AG09309 (cell line): ENCODE results near the gene FLACC1.

Experiments used
- DNase-seq: peaks from one replicate; pipeline ENCODE4 v3.0.0-alpha.2; 2010; ENCODE audit warnings: low read depth
- H3K4me3 ChIP-seq: 2 replicates; pipeline ENCODE4 v1.5.1; 2011; ENCODE audit warnings: mild to moderate bottlenecking, low read depth, low read length, moderate library complexity; ENCODE audit not compliant: control insufficient read depth
- TF ChIP-seq, protein P1 (sequence below): IDR thresholded peaks from 2 replicates; pipeline ENCODE4 v1.5.1; 2011; ENCODE audit warnings: mild to moderate bottlenecking, low read depth, low read length, inconsistent platforms; ENCODE audit not compliant: insufficient read depth, control insufficient read depth; ENCODE audit errors: missing control alignments

FLACC1 gene

DNA sequence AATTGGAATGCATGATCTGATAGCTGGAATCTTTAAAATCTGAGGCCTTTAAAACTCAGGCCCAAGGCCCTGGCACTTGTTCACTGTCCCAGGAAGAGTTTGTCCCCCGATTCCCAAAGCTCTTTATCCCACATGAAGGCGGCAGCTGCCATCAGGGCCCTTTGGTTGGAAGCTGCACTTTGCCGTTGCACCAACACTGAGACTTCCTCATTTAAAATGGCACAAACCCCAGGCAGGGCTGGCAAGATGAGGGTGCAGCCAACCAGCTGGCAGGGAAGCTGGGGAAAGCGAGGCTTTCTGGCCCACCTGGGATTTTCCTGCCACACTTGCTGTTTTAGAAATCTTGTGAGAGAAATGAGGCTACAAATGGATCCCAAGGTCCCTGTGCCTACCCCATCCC, 6.3 kb downstream of the FLACC1 start:
- H3K4me3 ChIP-seq, result no peak overlapping the region
- DNase-seq, result no peak
- TF ChIP-seq, protein P1, sequence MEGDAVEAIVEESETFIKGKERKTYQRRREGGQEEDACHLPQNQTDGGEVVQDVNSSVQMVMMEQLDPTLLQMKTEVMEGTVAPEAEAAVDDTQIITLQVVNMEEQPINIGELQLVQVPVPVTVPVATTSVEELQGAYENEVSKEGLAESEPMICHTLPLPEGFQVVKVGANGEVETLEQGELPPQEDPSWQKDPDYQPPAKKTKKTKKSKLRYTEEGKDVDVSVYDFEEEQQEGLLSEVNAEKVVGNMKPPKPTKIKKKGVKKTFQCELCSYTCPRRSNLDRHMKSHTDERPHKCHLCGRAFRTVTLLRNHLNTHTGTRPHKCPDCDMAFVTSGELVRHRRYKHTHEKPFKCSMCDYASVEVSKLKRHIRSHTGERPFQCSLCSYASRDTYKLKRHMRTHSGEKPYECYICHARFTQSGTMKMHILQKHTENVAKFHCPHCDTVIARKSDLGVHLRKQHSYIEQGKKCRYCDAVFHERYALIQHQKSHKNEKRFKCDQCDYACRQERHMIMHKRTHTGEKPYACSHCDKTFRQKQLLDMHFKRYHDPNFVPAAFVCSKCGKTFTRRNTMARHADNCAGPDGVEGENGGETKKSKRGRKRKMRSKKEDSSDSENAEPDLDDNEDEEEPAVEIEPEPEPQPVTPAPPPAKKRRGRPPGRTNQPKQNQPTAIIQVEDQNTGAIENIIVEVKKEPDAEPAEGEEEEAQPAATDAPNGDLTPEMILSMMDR, result no peak

DNA sequence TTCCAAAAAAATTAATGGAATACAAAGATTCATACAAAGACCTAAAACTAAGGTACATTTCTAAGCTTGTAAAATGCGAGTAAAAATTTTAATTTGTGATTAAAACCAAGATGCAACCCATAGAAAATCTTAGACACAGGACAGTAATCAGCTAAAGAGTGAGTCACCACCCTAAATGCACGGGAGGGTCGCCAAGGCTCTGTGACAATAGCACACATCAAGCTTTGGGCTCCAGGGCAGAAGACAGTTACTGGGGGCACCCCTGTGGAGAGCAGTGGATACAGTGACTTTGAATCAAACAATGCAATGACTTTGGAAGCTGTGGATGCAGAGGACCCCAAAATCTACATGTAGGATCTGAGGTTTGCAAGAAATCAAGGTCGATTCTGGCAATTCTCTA, 7.5 kb downstream of the FLACC1 start:
- TF ChIP-seq, protein P1, result no peak
- no peak overlapping the region for H3K4me3 ChIP-seq
- no peak for DNase-seq

DNA sequence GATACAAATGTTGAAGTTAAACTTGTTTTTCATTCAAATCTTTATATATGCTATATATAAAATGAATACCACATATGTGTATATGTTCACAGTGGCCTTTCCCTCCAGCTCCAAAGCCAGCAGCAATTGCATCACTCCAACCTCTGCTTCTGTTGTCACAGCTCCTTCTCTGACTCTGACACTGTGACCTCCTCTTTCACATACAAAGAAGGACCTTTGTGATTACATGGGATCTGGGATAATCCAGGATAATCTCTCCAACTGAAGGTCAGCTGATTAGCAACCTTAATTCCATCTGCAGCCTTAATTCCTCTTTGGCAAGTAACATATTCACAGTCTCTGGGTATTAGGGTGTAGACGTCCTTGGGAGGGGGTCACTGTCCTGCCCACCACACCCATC, 8.4 kb downstream of the FLACC1 start:
- TF ChIP-seq, protein P1, result no peak
- DNase-seq, result no peak
- H3K4me3 ChIP-seq, result no peak overlapping the region

DNA sequence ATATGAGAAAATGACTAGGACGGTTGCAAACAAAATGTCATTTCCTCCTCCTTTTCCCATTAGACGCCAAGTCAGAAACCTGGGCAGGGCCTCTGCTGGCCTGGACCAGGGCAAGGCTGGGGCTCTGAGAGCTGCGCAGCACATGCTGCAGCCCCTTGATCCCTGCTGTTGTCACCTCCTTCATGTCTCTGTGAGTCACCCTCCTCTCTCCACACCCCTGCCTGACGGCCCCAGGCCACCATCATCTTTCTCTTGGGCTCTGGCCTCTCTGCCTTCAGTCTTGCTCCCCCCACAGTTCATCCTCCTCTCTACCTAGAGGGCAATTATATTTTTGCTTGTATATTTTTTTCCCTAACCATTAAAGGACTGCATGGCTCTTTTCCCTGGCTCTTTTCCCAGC, 10.0 kb downstream of the FLACC1 start:
- DNase-seq, result no peak
- TF ChIP-seq, protein P1, result no peak
- no peak overlapping the region for H3K4me3 ChIP-seq

DNA sequence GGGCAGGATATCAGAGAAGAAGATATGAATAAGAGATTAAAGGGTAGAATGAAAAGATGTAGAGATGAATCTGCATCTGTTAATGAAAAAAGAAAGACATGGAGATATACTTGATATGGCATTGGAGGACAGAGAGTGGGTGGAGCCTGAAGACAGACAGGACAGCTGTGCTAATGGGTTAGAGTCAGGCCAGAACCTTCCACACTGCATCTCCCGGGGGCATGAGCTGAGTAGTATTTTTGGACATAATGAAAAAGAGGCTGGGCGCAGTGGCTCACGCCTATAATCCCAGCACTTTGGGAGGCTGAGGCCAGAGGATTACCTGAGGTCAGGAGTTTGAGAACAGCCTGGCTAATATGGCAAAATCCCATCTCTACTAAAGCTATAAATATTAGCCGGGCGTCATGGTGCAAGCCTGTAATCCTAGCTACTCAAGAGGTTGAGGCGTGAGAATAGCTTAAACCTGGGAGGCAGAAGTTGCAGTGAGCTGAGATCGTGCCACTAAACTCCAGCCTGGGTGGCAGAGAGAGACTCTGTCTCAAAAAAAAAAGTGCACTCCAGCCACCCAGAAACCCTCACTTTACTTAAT, 11.4 kb downstream of the FLACC1 start:
- TF ChIP-seq, protein P1, result no peak
- DNase-seq, result no peak

DNA sequence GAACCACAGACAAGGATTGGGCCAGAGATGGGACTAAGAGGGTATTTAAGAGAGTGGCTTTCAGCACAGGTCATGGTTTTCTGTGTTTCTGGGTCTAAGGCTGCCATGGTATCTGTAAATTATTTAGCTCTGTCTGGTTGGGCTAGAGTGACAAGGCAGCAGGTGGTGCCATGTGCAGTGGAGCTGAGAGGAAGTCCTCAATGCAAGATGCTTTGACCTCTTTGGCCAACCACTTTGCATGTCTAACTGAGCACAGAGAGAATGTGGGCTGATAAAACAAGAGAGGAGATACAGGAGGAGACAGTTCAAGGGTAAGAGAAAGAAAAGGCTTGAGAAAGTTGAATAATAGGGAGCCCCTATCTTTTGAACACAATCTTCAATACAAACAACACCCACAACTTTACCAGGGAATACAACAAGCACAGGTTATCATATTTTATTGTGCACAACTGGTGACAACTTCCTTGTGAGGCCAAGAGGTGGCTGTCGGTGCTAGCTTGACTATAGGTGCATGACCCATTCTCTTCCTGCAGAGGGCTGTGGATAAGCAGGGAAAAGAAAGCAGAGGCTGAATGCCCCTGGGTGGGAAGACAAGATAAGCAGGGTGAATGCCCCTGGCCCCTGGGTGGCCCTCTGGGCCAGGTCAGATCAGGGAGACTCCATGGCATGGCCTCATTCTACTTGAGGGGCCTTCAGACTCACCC, 12.3 kb downstream of the FLACC1 start:
- H3K4me3 ChIP-seq, result no peak overlapping the region
- TF ChIP-seq, protein P1, result no peak
- DNase-seq, result no peak

More for the DNA sequence above, 11.4 kb downstream of the FLACC1 start:
- no peak overlapping the region for H3K4me3 ChIP-seq
